Fibroblast of the conjunctiva (primary cell): ENCODE results near the gene PDP2.

ENCODE experiments used
- DNase-seq: peaks from one replicate; pipeline ENCODE4 v3.0.0-alpha.2; 2010; ENCODE audit warnings: low read depth

The PDP2 gene

GRCh38 chr16:66936889-66937554, 56.7 kb downstream of the PDP2 start:
- DNase-seq = no peak

GRCh38 chr16:66937725-66938337, 57.5 kb downstream of the PDP2 start:
- DNase-seq = no peak

GRCh38 chr16:66939366-66939765, 59.1 kb downstream of the PDP2 start:
- no peak for DNase-seq

- DNase-seq = no peak
Measured at GRCh38 chr16:66940236-66940635, 59.9 kb downstream of the PDP2 start.
